Glomerular visceral epithelial cell (primary cell): ENCODE results near the gene CALN1.

Experiments
- DNase-seq: peaks from one replicate; pipeline ENCODE4 v3.0.0-alpha.2; 2016; ENCODE audit errors: extremely low spot score

Gene CALN1

DNA sequence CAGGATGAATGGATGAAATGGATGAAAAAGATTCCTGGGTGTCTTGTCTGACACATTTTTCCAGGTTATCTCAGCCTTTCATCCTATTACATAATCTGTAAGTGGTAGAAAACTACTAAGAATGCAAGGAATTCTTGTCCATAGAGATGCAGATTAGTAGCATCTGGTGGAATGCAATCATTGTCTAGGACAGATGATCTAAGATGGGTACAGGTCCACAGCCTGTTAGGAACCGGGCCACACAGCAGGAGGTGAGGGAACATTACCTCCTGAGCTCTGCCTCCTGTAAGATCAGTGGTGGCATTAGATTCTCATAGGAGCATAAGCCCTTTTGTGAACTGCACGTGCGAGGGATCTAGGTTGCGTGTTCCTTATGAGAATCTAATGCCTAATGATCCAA is 225.0 kb downstream of the CALN1 start:
- DNase-seq: no peak

DNA sequence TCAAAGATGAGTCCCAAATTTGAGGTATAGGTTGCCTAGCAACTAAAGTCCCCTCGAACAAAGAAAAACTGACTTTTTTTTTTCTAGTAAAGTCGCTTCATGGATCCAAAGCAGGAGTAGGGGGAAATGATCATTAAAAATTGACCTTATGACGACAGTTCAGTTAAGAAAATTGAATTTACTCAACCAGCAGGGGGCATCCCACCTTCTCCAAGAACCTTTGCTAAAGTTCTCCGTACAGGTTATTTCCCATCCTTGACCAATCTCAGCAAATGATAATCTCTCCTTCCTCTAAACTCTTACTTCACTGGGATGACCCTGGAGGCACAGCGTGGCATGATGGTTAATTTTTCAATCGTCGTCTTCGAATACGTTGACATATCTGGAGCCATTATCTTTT is 228.3 kb downstream of the CALN1 start:
- no peak for DNase-seq

DNA sequence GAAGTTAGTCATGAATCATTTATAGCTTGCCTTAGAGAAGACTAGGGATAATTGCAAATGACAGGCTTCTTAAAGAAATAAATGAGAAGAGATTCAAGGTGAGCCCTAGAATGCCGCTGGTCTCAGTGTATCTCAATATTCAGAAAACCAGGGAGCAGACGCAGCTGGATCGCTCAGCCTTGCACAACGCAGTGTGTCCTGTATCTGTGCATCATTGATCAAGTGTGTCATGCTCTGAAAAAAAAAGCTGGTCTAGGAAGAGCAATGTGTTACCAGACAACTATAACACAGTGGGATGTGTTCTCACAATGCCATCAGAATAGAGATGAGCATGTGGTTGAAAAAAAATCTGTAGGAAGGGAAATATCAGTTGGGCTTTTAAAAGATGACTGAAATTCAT is 230.1 kb downstream of the CALN1 start:
- DNase-seq: no peak

DNA sequence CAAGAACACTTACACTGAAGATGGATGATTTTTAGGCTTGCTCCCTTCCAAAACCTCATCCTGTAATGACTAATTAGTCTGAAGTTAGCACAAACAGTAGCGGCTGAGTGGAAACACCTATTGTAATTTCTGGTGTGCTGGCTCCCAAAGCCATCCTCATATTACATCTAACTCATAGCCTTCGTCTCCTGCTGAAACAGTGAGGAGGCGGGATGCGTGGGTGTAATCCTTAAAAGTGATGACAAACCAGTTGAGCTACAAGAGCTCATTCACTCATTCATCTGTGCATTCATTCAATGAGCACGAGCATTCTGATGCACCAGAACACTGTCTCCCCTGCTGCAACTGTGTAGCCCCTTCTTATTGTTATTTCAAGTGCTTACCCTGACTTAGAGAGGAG is 235.3 kb downstream of the CALN1 start:
- DNase-seq: no peak

DNA sequence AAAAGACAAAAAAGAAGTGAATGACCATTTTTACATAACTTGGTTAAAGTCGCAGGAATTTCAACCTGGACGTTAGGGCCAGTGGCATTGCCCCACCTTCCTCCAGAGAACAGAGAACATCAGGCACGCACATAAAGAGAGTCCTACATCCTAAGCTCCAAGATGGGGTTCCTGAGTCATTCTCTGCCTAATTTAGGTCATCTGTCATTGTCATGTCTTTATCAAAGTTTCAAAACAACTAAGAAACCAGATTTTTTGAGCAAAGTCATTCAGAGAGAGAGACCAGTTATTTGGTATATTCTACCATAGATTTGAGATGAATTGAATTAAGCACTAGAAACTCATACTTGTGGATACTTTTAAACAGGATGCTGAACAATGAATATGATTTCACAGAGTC is 241.7 kb downstream of the CALN1 start:
- no peak for DNase-seq

DNA sequence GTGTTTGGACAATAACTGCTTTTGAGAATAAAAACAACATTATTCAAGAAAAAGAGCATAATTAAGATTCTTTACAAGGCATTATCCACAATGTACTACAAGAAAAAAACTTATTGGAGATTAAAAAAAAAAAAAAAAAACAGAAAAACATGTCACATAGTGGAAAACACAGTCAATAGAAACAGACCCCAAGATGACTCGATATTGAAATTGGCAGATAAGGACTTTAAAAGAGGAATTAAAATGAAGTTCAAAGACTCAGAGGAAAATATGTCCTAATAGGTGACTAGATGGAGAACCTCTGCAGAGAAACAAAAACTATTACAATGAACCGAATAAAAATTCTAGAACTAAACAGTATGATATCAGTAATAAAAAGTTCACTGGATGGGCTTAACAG is 248.9 kb downstream of the CALN1 start:
- no peak for DNase-seq

DNA sequence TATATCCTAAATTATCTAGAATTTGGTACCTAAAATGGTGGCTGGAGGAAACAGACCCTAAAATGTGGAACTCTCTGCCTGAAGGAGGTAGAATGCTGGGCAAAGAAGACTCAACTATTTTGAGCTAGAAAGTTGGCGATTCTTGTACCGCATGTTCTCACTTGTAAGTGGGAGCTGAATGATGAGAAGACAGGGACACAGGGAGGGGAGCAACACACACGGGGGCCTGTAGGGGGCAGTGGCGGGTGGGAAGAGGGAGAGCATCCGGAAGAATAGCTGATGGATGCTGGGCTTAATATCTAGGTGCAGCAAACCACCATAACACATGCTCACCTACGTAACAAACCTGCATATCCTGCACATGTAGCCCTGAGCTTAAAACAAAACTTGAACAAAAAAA is 250.6 kb downstream of the CALN1 start:
- DNase-seq: no peak

DNA sequence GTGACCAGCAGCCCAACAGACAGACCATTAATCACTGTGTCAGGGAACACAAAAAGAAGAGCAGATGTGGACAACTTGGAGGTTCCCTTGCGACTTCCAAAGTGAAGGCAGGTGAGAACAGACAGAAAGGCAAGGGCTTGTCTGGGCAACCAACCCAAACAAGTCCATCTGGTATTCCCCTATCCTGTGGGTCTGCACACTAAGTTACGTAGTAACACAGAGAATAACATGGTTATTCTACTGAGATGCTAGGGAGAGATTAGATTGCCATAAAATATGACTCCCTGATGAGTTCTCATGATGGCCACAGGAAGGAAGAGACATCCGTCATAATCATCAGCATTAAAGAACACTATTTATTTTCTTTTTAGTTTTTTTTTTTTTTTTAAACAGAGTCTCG is 252.2 kb downstream of the CALN1 start:
- no peak for DNase-seq

DNA sequence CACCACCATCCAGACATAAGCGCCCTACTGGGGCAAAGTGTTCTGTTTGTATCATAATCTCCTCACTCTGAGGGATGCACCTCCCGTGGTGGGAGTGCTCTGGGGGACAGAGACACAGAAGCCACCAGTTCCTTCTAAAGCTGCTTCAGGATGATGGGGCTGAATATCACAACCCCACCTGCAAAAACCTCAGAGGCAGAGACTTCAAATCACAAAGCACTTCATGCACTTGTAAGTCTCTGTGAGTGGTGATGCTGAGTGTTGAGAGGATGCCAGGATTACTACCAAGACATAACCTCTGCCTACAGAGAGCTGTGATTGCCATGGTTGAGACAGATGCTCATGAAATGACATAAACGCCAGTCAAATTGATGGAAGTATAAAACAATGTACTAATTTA is 255.5 kb downstream of the CALN1 start:
- no peak for DNase-seq

DNA sequence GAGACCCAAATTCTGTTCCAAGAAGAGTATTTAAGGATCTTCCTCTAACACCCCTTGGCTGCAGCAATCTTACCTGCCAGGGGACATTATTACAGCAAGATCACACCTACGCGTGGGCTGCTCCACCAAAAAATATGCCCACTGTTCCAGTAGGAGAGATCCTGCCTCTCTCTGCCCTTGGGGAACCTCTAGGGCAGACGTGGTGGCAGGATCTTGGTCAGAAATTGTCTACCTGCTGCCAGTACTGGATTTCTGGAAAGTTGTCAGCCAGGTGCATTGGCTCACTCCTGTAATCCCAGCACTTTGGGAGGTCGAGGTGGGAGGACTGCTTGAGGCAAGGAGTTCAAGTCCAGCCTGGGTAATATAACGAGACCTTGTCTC is 259.0 kb downstream of the CALN1 start:
- DNase-seq: no peak

DNA sequence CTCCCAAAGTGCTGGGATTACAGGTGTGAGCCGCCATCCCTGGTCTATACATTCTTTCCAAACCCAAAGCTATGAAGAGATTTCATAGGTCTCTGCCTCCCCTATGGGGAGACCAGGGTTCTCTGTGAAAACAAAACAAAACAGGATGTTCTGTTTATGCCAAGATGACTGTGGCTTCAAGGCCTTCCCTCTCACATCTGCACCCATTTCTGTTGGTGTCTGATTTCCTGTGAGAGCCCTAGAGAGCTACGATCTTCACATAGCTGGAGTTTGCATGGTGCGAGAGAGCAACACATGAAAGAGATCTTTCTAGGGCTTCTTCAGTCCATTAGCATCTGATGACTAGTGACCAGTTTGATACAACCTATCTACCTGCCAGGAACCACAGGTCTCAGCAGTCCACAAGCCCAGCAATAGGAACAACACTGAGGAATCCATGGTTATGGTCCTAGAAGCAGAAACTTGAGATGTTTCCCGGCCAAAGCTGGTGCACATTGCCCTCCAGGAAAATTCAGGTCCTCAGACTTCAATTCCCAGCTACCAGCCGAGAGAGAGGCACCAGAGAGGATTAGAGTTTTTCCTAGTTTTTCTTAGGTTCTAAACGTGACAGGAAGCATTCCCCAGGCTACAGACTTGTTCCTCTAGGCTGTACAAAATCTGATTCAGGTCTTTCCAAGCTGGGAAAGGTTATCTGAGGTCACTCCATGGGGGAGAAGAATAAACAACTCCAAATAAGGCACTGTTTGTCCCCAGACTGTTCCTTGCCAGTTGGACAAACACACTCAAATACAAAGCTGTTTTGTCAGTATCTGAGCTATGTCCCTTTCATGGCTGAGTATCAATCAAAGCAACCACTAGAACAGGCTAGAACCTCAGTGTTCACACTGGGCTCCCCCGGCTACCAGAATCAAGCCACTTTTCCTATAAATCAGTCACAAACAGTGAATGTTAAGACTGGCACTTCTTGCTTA is 259.7 kb downstream of the CALN1 start:
- DNase-seq: no peak

DNA sequence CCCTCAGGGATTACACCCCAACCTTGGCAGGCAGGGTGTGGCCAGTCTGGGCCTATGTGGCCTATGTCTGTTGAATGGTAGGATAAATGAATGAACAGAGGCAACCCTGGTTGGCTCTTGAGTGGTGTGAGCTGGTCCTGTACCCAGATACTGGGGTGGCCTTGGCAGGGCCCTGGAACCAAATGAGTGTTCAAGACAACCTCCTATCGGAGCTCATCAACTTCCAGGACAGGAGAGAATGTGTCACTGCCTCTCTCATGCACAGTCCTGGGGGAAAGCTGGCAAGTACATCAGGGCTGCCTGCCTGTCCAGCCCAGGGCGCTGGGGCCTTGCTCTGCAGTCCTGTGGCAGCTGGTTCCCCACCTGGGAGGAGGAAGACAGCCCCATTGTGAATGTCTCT is 271.6 kb downstream of the CALN1 start:
- no peak for DNase-seq

DNA sequence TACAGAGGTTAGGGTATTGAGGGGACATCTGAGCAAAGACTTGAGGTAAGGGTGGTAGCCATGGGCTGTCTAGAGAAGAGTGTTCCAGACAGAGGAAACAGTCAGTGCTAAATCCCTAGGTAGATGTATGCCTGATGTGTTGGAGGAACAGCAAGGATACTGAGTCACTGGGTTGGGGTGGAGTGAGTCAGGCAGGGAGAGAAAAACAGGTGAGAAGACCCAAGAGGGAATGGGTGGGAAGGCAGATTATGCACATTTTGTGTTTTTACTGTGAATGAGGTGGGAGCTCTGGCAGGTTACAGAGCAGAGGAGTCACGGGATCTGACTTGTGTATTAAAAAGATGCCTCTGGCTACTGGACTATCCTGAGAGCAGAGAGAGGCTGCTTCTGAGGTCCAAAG is 285.0 kb downstream of the CALN1 start:
- no peak for DNase-seq

DNA sequence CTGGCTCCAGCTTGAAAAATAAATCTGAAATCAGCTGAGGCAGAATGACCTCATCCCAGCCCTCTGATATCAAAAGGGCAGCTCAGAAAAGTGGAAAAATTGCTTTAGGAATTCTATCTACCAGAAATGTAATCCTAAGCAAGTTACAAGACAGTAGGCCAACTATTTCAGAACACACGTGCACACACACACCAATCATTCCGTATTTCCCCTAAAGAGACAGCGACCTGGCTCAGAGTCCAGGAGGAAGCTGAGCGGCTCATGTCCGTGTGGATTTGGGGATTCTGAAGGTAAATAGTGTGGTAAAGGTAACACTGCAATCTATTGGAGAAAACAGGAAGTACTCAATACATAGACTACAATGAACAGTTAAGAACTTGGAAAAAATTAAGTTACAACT is 288.2 kb downstream of the CALN1 start:
- DNase-seq: no peak

DNA sequence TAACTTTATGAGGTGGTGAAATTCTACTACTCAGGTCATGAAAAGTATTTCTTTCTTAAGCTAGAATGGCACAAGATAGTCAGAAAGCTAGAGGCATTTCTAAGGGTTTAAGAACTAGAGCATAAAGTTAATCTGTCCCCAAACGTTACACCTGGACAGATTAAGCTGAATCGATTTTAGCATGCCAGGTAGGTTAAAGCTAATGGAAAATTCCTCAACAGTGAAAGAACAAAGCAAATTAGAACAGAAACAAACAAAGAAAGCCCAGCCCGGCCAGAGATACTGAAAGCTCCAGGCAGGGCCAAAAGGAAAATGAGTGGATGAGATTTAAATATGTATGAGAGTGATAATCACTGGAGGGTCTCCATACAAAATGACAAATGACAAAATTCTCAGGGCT is 293.8 kb downstream of the CALN1 start:
- DNase-seq: no peak

DNA sequence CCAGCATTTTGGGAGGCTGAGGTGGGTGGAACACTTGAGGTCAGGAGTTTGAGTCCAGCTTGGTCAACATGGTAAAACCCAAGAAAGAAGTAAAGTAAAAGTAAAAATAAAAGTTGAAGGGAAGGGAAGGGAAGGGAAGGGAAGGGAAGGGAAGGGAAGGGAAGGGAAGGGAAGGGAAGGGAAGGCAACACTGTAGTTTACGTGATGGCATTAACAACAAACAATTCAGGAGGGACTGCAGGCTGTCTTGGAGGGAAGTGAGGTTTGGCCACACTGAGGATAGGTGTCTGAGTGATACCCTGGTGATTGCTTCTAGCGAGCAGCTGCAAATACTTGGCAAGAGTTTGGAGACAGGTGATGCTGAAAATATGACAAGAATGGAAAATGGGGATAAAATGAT is 298.0 kb downstream of the CALN1 start:
- DNase-seq: no peak

DNA sequence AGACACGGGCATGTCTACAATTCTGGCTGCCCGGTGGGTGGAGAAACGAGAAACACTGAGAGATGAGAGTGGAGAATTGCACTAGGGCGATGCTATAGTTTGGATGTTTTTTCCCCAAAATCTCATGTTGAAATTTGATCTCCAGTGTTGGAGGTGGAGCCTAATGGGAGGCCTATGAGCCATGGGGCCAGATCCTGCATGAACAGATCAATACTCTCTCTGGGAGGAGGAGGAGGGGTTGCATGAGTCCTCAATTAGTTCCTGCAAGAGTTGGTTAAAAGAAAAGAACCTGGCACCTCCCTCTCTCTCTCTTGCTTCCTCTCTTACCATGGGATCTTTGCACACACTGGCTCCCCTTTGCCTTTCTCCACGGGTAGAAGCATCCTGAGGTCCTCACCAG is 299.1 kb downstream of the CALN1 start:
- no peak for DNase-seq

DNA sequence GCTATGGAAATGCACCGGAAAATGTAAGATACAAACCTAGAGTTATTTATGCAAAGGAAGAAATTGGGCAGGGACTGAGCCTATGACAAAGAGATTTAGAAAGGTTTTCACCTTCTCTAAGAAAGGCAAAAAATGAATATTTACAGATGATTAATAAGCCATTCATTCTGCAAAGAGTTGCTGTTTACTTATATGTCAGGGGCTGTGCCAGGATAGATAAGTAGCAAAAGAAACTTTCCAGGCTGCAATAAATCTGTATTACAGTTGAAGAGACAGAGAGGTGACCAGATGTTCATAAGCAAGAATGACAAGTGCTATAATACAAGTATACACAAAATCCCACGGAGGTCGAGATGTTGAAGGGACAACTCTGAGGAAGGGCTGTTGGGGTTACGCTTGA is 299.6 kb downstream of the CALN1 start:
- no peak for DNase-seq

DNA sequence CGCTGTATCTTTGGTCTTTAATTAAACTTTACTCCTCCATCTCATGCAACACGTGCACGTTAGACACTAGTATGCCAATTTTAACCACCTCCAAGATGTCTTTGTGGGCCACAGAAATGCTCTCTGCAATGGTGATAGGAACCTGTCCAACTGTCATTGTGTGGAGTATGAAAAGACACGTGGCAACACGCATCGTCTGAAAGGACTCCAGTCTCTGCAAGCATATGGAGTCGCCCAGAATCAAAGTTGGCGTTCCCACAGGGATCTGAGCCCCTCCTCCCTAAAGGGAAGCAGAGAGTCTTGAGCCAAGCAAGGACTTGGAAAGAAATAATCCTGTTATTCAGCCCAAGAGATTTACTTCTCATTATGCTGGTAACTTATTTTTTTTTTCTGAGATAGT is 301.1 kb downstream of the CALN1 start:
- no peak for DNase-seq

DNA sequence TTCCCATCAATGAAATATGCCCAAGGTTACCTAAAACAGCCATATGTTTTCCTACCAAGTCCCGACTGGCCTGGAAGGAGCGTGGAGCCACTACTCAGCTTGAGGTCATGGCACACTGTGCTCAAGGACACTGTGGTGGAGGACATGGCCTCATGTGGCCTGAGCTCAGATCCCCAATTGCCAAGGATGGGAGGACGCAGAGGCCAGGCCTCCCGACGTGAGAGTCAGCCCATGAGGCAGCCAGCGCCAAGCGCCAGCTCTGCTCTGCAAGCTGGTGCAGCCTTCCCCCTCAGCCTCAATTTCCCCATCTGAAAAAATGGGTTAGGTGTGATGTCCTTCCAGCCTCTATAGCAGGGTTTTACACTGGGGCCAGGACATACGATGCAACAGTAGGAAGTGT is 302.6 kb downstream of the CALN1 start:
- DNase-seq: no peak

DNA sequence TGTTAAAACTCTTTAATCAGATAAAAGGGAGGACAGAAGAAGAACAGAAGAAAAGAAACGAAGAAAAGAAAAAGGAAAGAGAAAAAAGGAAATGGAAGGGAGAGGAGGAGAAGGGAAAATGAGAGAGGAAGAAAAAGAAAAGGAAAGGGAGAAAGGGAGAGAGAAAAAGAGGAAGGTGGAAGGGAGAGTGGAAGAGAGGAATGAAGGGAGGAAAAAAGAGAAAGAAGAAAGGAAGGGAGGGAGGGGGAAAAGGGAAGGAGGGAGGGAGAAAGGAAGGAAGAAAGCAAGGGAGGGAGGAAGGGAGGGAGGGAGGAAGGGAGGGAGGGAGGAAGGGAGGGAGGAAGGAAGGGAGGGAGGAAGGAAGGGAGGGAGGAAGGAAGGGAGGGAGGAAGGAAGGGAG is 305.7 kb downstream of the CALN1 start:
- no peak for DNase-seq

DNA sequence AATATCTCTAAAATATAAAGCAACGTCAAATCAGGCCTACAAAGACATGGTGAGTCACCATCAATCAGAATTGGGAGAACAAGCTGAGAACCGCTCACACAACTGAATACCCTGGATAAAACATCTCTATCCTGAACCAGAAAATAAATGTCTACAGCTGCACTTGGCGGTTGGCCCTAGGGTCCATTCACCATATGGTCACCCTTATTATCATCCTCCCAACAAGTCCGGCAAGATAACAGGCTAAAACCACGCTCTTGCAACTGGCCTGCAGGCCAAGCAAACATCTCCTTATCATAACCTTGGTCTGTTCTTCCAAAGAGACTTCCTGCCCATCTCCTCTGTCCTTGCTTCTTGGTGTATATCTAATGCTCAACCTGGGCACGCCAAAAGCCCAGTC is 310.7 kb downstream of the CALN1 start:
- DNase-seq: no peak

DNA sequence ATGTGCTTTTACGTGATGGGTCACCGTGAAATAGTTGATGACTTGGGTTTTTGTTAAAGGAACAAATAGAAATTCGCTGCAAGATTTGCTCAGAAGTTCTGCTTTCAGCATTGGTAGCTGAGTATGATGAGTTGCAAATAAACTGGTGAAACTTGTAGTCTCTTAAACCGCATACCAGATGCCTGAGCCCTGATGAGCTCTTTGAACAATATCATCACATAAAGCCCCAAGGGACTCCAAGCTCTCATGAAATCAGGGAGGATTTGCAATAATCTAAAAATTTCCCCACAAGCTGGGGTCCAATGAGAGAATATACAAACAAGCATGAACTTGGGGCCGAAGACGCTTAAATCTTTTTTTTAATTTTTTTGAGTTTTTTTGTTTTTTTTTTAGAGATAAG is 312.4 kb downstream of the CALN1 start:
- no peak for DNase-seq
